HepG2 (cell line): ENCODE data around the gene PDS5B. TPM values are rescaled to one million over a fixed set of nuclear protein-coding genes. Genes with fewer than 3 reads are reported as not detected.

ENCODE experiments used
- GPN1 ChIP-seq: sonication (generic); formaldehyde crosslinking; IDR thresholded peaks from 2 replicates; pipeline ENCODE4 v1.5.1; 2020; ENCODE audit warnings: missing genetic modification reagents, borderline replicate concordance
- HMGXB4 ChIP-seq, 2 experiments: sonication (generic) in 1 of 2; formaldehyde crosslinking in 1 of 2; IDR thresholded peaks; 2 replicates each; pipeline versions ENCODE4 v1.4.0 to v1.6.1; 2018 to 2020; ENCODE audit warnings: missing genetic modification reagents in 2 of 2, borderline replicate concordance in 1 of 2, low read depth in 1 of 2, mild to moderate bottlenecking in 1 of 2, missing biosample characterization in 1 of 2
- STAG1 ChIP-seq: sonication (generic); formaldehyde crosslinking; IDR thresholded peaks from 2 replicates; pipeline ENCODE4 v1.4.0; 2020; ENCODE audit warnings: missing genetic modification reagents
- TEAD3 ChIP-seq: optimal IDR thresholded peaks from 2 replicates; pipeline ENCODE3; 2016; ENCODE audit warnings: borderline replicate concordance
- TOPORS ChIP-seq: sonication (generic); formaldehyde crosslinking; IDR thresholded peaks from 2 replicates; pipeline ENCODE4 v1.8.0; 2023; ENCODE audit warnings: mild to moderate bottlenecking, missing genetic modification reagents
- ZBTB37 ChIP-seq: sonication (generic); formaldehyde crosslinking; IDR thresholded peaks from 2 replicates; pipeline ENCODE4 v1.4.0; 2020; ENCODE audit warnings: mild to moderate bottlenecking, missing genetic modification reagents
- polyA plus RNA-seq, 8 experiments: library from polyadenylated mRNA; depleted of rRNA in 3 of 8; stranded (reverse) in 7 of 8; unstranded in 1 of 8; fragments of >200 nt; fragmentation: Illumina TruSeq in 4 of 8; extraction: Trizol in 4 of 8; gene quantifications; 2 replicates each; pipeline versions ENCODE4 v1.2.1 to v1.2.3, GENCODE V29; 2011 to 2016; ENCODE audit warnings: low read depth in 4 of 8, missing spikeins in 1 of 8, mixed read lengths in 1 of 8; ENCODE audit not compliant: insufficient read depth in 1 of 8
- total RNA-seq, 5 experiments: library from RNA; depleted of rRNA; stranded (reverse); fragments of >200 nt; fragmentation: Illumina TruSeq; extraction: Trizol; gene quantifications; 2 replicates each; pipeline ENCODE4 v1.2.3, GENCODE V29; 2016; ENCODE audit warnings: low read depth in 1 of 5
- TF ChIP-seq, protein P1 (sequence below): sonication (generic); formaldehyde crosslinking; IDR thresholded peaks from 2 replicates; pipeline ENCODE4 v1.4.0; 2020; ENCODE audit warnings: missing genetic modification reagents, borderline replicate concordance
- TF ChIP-seq, protein P2 (sequence below): sonication (generic); formaldehyde crosslinking; IDR thresholded peaks from 2 replicates; pipeline ENCODE4 v1.4.0; 2020; ENCODE audit warnings: missing genetic modification reagents, borderline replicate concordance
- TF ChIP-seq, protein P3 (sequence below): sonication (generic); formaldehyde crosslinking; IDR thresholded peaks from 2 replicates; pipeline ENCODE4 v1.8.0; 2022; ENCODE audit warnings: missing genetic modification reagents, mild to moderate bottlenecking, moderate library complexity, borderline replicate concordance
- TF ChIP-seq, protein P4 (sequence below), 2 experiments: sonication (generic) in 1 of 2; formaldehyde crosslinking in 1 of 2; IDR thresholded peaks; 2 replicates each; pipeline versions ENCODE4 v1.6.1 to v1.9.0; 2014 to 2022; ENCODE audit warnings: antibody characterized with exemption in 1 of 2, borderline replicate concordance in 1 of 2, inconsistent platforms in 1 of 2, low read depth in 1 of 2, missing genetic modification reagents in 1 of 2
- TF ChIP-seq, protein P5 (sequence below): sonication (generic); formaldehyde crosslinking; IDR thresholded peaks from 2 replicates; pipeline ENCODE4 v1.8.1; 2023; ENCODE audit warnings: mild to moderate bottlenecking, missing genetic modification reagents

PDS5B gene
- total and polyA plus RNA-seq, 2 of the 13 experiments (the other 11 are each of a cell fraction or from before 2014, with no cell fraction given) = 5.8 to 24.6 TPM

- TF ChIP-seq, protein P1, sequence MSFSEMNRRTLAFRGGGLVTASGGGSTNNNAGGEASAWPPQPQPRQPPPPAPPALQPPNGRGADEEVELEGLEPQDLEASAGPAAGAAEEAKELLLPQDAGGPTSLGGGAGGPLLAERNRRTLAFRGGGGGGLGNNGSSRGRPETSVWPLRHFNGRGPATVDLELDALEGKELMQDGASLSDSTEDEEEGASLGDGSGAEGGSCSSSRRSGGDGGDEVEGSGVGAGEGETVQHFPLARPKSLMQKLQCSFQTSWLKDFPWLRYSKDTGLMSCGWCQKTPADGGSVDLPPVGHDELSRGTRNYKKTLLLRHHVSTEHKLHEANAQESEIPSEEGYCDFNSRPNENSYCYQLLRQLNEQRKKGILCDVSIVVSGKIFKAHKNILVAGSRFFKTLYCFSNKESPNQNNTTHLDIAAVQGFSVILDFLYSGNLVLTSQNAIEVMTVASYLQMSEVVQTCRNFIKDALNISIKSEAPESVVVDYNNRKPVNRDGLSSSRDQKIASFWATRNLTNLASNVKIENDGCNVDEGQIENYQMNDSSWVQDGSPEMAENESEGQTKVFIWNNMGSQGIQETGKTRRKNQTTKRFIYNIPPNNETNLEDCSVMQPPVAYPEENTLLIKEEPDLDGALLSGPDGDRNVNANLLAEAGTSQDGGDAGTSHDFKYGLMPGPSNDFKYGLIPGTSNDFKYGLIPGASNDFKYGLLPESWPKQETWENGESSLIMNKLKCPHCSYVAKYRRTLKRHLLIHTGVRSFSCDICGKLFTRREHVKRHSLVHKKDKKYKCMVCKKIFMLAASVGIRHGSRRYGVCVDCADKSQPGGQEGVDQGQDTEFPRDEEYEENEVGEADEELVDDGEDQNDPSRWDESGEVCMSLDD (CRISPR knock-in tag) = no peak
- TF ChIP-seq STAG1 (CRISPR knock-in tag) (peak; percentile 21; the same call in 1 of the 2 replicates), GPN1 (CRISPR knock-in tag) (no peak), TEAD3 (CRISPR knock-in tag) (no peak), TOPORS (no peak), ZBTB37 (no peak), HMGXB4 (CRISPR knock-in tag; IDR thresholded peaks at IDR 0.05; ENCODE audit: borderline replicate concordance in 1 of 2, low read depth in 1 of 2) (no peak)
- TF ChIP-seq, protein P2, sequence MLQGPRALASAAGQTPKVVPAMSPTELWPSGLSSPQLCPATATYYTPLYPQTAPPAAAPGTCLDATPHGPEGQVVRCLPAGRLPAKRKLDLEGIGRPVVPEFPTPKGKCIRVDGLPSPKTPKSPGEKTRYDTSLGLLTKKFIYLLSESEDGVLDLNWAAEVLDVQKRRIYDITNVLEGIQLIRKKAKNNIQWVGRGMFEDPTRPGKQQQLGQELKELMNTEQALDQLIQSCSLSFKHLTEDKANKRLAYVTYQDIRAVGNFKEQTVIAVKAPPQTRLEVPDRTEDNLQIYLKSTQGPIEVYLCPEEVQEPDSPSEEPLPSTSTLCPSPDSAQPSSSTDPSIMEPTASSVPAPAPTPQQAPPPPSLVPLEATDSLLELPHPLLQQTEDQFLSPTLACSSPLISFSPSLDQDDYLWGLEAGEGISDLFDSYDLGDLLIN = no peak
- TF ChIP-seq, protein P3, sequence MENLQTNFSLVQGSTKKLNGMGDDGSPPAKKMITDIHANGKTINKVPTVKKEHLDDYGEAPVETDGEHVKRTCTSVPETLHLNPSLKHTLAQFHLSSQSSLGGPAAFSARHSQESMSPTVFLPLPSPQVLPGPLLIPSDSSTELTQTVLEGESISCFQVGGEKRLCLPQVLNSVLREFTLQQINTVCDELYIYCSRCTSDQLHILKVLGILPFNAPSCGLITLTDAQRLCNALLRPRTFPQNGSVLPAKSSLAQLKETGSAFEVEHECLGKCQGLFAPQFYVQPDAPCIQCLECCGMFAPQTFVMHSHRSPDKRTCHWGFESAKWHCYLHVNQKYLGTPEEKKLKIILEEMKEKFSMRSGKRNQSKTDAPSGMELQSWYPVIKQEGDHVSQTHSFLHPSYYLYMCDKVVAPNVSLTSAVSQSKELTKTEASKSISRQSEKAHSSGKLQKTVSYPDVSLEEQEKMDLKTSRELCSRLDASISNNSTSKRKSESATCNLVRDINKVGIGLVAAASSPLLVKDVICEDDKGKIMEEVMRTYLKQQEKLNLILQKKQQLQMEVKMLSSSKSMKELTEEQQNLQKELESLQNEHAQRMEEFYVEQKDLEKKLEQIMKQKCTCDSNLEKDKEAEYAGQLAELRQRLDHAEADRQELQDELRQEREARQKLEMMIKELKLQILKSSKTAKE (CRISPR knock-in tag) = no peak
- TF ChIP-seq, protein P4, sequence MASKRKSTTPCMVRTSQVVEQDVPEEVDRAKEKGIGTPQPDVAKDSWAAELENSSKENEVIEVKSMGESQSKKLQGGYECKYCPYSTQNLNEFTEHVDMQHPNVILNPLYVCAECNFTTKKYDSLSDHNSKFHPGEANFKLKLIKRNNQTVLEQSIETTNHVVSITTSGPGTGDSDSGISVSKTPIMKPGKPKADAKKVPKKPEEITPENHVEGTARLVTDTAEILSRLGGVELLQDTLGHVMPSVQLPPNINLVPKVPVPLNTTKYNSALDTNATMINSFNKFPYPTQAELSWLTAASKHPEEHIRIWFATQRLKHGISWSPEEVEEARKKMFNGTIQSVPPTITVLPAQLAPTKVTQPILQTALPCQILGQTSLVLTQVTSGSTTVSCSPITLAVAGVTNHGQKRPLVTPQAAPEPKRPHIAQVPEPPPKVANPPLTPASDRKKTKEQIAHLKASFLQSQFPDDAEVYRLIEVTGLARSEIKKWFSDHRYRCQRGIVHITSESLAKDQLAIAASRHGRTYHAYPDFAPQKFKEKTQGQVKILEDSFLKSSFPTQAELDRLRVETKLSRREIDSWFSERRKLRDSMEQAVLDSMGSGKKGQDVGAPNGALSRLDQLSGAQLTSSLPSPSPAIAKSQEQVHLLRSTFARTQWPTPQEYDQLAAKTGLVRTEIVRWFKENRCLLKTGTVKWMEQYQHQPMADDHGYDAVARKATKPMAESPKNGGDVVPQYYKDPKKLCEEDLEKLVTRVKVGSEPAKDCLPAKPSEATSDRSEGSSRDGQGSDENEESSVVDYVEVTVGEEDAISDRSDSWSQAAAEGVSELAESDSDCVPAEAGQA (IDR thresholded peaks at IDR 0.05; ENCODE audit: low read depth) = no peak
- TF ChIP-seq, protein P4 (CRISPR knock-in tag; IDR thresholded peaks at IDR 0.05; ENCODE audit: borderline replicate concordance) = no peak
- TF ChIP-seq, protein P5, sequence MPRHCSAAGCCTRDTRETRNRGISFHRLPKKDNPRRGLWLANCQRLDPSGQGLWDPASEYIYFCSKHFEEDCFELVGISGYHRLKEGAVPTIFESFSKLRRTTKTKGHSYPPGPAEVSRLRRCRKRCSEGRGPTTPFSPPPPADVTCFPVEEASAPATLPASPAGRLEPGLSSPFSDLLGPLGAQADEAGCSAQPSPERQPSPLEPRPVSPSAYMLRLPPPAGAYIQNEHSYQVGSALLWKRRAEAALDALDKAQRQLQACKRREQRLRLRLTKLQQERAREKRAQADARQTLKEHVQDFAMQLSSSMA (CRISPR knock-in tag) = 0 out of 2 replicates have a peak, but pooled peaks have one; percentile 24
These were observed 204.5 kb downstream of the PDS5B start (continued) for GRCh38 chr13:32790731-32791130.
